DOHH2 (cell line): ENCODE data around the gene FAM53B.

Experiments
- H3F3A ChIP-seq: fragments of 200-600 bp; sonication (generic), shearing (Covaris generic); 2 replicates; pipeline ENCODE4 v1.6.0; 2016; ENCODE audit warnings: antibody characterized with exemption, mild to moderate bottlenecking; ENCODE audit not compliant: control insufficient read depth, insufficient read depth
- H3K27ac ChIP-seq: fragments of 200-600 bp; sonication (generic); 2 replicates; pipeline ENCODE4 v1.5.1; 2014; ENCODE audit warnings: low read depth, mild to moderate bottlenecking, low read length, moderate library complexity
- H3K27me3 ChIP-seq: fragments of 200-600 bp; sonication (generic); 2 replicates; pipeline ENCODE4 v1.6.1; 2014; ENCODE audit warnings: mild to moderate bottlenecking, low read length, mixed read lengths; ENCODE audit not compliant: control insufficient read depth
- H3K36me3 ChIP-seq: fragments of 200-600 bp; sonication (generic); 2 replicates; pipeline ENCODE4 v1.6.1; 2014; ENCODE audit warnings: mild to moderate bottlenecking, low read length, moderate library complexity, mixed read lengths; ENCODE audit not compliant: control insufficient read depth
- H3K4me1 ChIP-seq: fragments of 200-600 bp; sonication (generic); 2 replicates; pipeline ENCODE4 v1.6.1; 2014; ENCODE audit warnings: mild to moderate bottlenecking, low read length, mixed read lengths; ENCODE audit not compliant: control insufficient read depth
- H3K4me2 ChIP-seq: fragments of 200-600 bp; sonication (generic); 2 replicates; pipeline ENCODE4 v1.6.0; 2014; ENCODE audit warnings: mild to moderate bottlenecking, low read length, moderate library complexity
- H3K4me3 ChIP-seq: fragments of 200-600 bp; sonication (generic); 2 replicates; pipeline ENCODE4 v1.5.1; 2014; ENCODE audit warnings: mild to moderate bottlenecking, low read length, mixed read lengths
- H3K79me2 ChIP-seq: fragments of 200-600 bp; sonication (generic); 2 replicates; pipeline ENCODE4 v1.6.1; 2014; ENCODE audit warnings: mild to moderate bottlenecking, low read length, mixed read lengths; ENCODE audit not compliant: control insufficient read depth
- H3K9me2 ChIP-seq: fragments of 200-600 bp; sonication (generic); replicated peaks from 2 replicates; pipeline ENCODE4 v1.6.1; 2014; ENCODE audit warnings: mild to moderate bottlenecking, low read length, mixed read lengths; ENCODE audit not compliant: control insufficient read depth
- H3K9me3 ChIP-seq: fragments of 200-600 bp; sonication (generic); 2 replicates; pipeline ENCODE4 v1.6.1; 2014; ENCODE audit warnings: antibody characterized with exemption, low read length, mixed read lengths; ENCODE audit not compliant: control insufficient read depth, insufficient read depth
- H4K20me1 ChIP-seq: fragments of 200-600 bp; sonication (generic); 2 replicates; pipeline ENCODE4 v1.6.0; 2014; ENCODE audit warnings: low read depth, mild to moderate bottlenecking, antibody characterized with exemption, low read length, moderate library complexity; ENCODE audit not compliant: control insufficient read depth, insufficient read depth
- EZH2phosphoT487 ChIP-seq: fragments of 200-600 bp; sonication (generic); IDR thresholded peaks from 2 replicates; pipeline ENCODE4 v1.6.1; 2017; ENCODE audit warnings: borderline replicate concordance, mild to moderate bottlenecking, antibody characterized with exemption, low read length, moderate library complexity, mixed read lengths
- TF ChIP-seq, protein P1 (sequence below): fragments of 200-600 bp; sonication (generic); IDR thresholded peaks from one replicate; pipeline ENCODE4 v1.5.1; 2014; ENCODE audit warnings: antibody characterized with exemption, mild to moderate bottlenecking, low read depth, low read length; ENCODE audit not compliant: poor library complexity, severe bottlenecking

The FAM53B gene

DNA sequence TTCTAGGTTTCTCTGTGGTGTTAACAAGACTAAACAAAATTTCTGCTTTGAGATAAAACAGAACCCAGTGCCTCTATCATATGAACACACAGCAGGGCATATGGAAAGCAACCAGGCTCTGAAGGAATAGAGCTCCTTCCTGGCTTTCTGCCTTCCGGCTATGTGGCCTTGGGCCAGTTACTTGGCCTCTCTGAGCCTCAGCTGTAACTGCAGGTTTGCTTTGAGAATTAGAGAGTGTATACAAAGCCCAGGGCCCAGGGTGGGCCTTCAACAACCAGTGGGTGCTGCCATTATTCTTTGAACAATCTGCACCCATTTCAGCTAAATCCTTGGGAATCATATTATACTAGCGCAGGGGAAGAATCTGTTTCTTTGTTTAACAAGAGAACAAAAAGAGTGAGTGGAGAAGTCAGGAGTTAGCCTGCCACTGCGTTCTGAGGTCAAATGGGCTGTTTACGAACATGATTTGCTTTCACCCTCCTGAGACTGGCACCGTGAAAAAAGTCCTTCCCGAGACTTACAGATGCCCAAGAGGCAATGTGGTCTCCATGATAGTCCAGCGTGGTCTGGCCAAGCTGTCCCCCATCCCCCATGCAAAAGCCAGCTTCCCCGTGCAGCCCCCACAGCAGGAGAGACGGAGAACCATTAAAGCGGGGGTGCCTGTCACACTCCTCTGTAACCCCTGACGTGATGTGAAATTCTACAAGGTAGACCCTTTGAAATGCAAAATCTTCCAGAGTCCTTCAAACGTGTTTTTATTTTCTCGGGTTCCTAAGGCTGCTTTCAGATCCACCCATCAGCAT lies 4.9 kb downstream of the FAM53B start:
- Histone ChIP-seq H4K20me1 (peaks cover 28% of the 10 kb centered on the region), H3K36me3 (peaks cover 28% of the 10 kb centered on the region), H3K79me2 (peaks cover 94% of the 10 kb centered on the region), H3K27ac (no peak overlapping the region), H3F3A (peaks cover 20% of the 10 kb centered on the region), H3K4me2 (peak overlapping the region; percentile 72), H3K9me3 (no peaks in the 10 kb centered on the region), H3K4me3 (peak overlapping the region; percentile 90), H3K9me2 (no peaks in the 10 kb centered on the region), H3K27me3 (no peaks in the 10 kb centered on the region), H3K4me1 (peaks cover 65% of the 10 kb centered on the region)
- no peak for TF ChIP-seq EZH2phosphoT487
- TF ChIP-seq, protein P1, sequence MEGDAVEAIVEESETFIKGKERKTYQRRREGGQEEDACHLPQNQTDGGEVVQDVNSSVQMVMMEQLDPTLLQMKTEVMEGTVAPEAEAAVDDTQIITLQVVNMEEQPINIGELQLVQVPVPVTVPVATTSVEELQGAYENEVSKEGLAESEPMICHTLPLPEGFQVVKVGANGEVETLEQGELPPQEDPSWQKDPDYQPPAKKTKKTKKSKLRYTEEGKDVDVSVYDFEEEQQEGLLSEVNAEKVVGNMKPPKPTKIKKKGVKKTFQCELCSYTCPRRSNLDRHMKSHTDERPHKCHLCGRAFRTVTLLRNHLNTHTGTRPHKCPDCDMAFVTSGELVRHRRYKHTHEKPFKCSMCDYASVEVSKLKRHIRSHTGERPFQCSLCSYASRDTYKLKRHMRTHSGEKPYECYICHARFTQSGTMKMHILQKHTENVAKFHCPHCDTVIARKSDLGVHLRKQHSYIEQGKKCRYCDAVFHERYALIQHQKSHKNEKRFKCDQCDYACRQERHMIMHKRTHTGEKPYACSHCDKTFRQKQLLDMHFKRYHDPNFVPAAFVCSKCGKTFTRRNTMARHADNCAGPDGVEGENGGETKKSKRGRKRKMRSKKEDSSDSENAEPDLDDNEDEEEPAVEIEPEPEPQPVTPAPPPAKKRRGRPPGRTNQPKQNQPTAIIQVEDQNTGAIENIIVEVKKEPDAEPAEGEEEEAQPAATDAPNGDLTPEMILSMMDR, result no peak

DNA sequence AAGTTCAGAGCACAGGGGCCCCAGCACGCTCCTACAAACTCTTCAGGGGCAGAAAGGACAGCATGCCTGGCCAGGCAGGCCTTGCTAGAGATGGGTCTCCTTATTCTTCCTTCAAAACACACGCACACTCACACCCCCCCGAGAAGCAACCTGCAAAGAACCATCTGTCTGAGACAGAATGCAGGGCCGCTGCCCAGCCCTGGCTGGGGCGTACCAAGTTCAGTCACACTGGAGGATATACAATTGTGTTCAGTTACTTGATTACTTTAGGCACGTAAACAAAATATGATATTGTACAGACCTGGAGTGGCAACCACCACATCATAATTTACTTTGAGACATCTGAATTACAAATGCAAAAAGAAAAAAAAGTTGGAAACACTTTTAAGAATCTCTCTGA lies 5.7 kb downstream of the FAM53B start:
- Histone ChIP-seq H3K4me3 (no peak overlapping the region), H3F3A (peaks cover 20% of the 10 kb centered on the region), H3K36me3 (peaks cover 35% of the 10 kb centered on the region), H3K4me2 (0 out of 2 replicates have a peak overlapping the region, but pooled peaks have one; percentile 72), H3K79me2 (peaks cover 100% of the 10 kb centered on the region), H4K20me1 (peaks cover 35% of the 10 kb centered on the region), H3K9me2 (no peaks in the 10 kb centered on the region), H3K27me3 (no peaks in the 10 kb centered on the region), H3K27ac (no peak overlapping the region), H3K9me3 (no peaks in the 10 kb centered on the region), H3K4me1 (peaks cover 73% of the 10 kb centered on the region)
- TF ChIP-seq, protein P1, result no peak
- TF ChIP-seq EZH2phosphoT487, result no peak

DNA sequence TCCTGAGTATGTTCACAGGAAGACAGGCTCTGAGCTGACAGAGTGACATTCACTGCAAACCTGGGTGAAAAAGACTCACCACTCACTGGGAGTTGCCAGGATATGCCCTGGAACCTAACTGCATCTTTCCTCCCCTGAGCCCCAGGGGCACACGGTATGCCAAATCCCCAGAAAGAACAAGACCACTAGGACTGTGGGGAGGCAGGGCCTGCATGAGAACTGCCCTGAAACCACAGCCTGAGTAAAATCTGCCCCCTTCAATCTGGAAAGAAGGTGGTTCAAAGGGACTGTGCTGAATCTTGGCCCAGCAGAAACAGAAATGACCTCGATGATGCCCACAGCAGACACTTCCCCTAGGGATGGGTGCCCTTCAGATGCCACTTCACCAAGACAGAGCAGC lies 6.5 kb downstream of the FAM53B start:
- Histone ChIP-seq H3K79me2 (peaks cover 100% of the 10 kb centered on the region), H3K9me2 (no peaks in the 10 kb centered on the region), H3K27ac (no peak overlapping the region), H3K4me2 (no peak overlapping the region), H3F3A (peaks cover 20% of the 10 kb centered on the region), H4K20me1 (peaks cover 35% of the 10 kb centered on the region), H3K36me3 (peaks cover 40% of the 10 kb centered on the region), H3K4me3 (no peak overlapping the region), H3K9me3 (no peaks in the 10 kb centered on the region), H3K4me1 (peaks cover 74% of the 10 kb centered on the region), H3K27me3 (no peaks in the 10 kb centered on the region)
- no peak for TF ChIP-seq EZH2phosphoT487
- TF ChIP-seq, protein P1, result no peak
